ENCODE results near the gene C16orf46. TPM values are rescaled to one million over a fixed set of nuclear protein-coding genes. Genes with fewer than 3 reads are reported as not detected.

Gene C16orf46
- total and polyA plus RNA-seq, 9 of the 15 experiments (the other 6 are each of a cell fraction or from before 2014, with no cell fraction given) = 0.10 to 0.98 (median 0.41) TPM; not detected in 1

DNA sequence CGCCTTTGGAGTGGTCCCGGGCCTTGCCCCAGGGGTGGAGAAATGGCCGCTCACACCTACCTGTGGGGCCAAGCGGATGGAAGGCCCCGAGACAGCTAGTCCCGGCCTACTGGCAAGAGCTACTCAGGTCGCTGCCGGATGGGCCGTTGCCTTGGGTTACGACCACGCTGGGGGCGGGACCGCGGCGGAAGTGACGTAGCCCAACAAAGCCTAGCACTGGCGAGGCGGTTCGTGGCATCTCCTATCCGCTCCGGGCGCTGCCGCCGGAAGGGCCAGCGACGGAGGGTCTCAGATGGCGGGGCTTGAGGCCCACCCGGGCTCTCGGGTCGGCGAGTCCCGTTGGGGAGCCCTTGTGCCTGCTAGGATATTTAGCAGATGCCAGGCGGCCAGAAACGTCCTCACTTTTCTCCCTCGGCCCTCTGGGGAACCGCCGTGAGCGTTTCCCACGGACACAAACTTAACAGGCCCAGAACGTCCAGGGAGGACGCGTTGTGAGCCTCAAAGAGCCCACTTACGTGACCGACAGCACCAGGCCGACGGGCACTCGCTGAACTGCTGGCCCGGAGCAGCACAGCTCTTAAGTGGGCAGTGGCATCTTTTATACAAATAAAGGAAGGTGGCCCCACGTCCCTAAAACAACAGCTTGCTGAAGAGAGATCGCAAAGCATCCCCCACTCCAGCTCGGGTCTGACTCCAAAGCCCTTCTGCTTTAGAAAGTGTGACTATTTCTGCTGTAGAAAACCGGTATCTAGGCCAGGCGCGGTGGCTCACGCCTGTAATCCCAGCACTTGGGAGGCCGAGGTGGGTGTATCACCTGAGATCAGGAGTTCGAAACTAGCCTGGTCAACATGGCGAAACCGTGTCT, at the start of gene C16orf46 (continued):
- TF ChIP-seq, protein P1, sequence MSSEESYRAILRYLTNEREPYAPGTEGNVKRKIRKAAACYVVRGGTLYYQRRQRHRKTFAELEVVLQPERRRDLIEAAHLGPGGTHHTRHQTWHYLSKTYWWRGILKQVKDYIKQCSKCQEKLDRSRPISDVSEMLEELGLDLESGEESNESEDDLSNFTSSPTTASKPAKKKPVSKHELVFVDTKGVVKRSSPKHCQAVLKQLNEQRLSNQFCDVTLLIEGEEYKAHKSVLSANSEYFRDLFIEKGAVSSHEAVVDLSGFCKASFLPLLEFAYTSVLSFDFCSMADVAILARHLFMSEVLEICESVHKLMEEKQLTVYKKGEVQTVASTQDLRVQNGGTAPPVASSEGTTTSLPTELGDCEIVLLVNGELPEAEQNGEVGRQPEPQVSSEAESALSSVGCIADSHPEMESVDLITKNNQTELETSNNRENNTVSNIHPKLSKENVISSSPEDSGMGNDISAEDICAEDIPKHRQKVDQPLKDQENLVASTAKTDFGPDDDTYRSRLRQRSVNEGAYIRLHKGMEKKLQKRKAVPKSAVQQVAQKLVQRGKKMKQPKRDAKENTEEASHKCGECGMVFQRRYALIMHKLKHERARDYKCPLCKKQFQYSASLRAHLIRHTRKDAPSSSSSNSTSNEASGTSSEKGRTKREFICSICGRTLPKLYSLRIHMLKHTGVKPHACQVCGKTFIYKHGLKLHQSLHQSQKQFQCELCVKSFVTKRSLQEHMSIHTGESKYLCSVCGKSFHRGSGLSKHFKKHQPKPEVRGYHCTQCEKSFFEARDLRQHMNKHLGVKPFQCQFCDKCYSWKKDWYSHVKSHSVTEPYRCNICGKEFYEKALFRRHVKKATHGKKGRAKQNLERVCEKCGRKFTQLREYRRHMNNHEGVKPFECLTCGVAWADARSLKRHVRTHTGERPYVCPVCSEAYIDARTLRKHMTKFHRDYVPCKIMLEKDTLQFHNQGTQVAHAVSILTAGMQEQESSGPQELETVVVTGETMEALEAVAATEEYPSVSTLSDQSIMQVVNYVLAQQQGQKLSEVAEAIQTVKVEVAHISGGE (CRISPR knock-in tag; IDR thresholded peaks at IDR 0.05) = peak; percentile 90 to 98 (median 97)
- TF ChIP-seq EGR1 (conservative IDR thresholded peaks at IDR 0.05) = peak; percentile 65
- TF ChIP-seq, protein P2, sequence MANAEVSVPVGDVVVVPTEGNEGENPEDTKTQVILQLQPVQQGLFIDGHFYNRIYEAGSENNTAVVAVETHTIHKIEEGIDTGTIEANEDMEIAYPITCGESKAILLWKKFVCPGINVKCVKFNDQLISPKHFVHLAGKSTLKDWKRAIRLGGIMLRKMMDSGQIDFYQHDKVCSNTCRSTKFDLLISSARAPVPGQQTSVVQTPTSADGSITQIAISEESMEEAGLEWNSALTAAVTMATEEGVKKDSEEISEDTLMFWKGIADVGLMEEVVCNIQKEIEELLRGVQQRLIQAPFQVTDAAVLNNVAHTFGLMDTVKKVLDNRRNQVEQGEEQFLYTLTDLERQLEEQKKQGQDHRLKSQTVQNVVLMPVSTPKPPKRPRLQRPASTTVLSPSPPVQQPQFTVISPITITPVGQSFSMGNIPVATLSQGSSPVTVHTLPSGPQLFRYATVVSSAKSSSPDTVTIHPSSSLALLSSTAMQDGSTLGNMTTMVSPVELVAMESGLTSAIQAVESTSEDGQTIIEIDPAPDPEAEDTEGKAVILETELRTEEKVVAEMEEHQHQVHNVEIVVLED (CRISPR knock-in tag; IDR thresholded peaks at IDR 0.05) = peak; percentile 56; the same call in 1 of the 2 replicates
- TF ChIP-seq SMARCE1 (IDR thresholded peaks at IDR 0.05) = 0 out of 2 replicates have a peak, but pooled peaks have one; percentile 35
- TF ChIP-seq TCF7 (IDR thresholded peaks at IDR 0.05; ENCODE audit: borderline replicate concordance) = peak; percentile 20; the same call in 1 of the 2 replicates
- TF ChIP-seq BRD4 (IDR thresholded peaks at IDR 0.05) = peak; percentile 58; the same call in 1 of the 2 replicates
- TF ChIP-seq ESRRB (CRISPR knock-in tag; IDR thresholded peaks at IDR 0.05; ENCODE audit: borderline replicate concordance) = no peak
- peak; percentile 91 for TF ChIP-seq KDM5B (IDR thresholded peaks at IDR 0.05; ENCODE audit: insufficient replicate concordance, low read depth, low read length)
- TF ChIP-seq SMAD3 (CRISPR knock-in tag; conservative IDR thresholded peaks at IDR 0.05) = peak; percentile 62; the same call in 1 of the 2 replicates
- TF ChIP-seq SMAD4 (CRISPR knock-in tag; conservative IDR thresholded peaks at IDR 0.05) = peak; percentile 80
- TF ChIP-seq ZNF324 (CRISPR knock-in tag; IDR thresholded peaks at IDR 0.05) = no peak
- TF ChIP-seq CTBP1 (IDR thresholded peaks at IDR 0.05; ENCODE audit: borderline replicate concordance) = peak; percentile 50; the same call in 1 of the 2 replicates
- TF ChIP-seq, protein P3, sequence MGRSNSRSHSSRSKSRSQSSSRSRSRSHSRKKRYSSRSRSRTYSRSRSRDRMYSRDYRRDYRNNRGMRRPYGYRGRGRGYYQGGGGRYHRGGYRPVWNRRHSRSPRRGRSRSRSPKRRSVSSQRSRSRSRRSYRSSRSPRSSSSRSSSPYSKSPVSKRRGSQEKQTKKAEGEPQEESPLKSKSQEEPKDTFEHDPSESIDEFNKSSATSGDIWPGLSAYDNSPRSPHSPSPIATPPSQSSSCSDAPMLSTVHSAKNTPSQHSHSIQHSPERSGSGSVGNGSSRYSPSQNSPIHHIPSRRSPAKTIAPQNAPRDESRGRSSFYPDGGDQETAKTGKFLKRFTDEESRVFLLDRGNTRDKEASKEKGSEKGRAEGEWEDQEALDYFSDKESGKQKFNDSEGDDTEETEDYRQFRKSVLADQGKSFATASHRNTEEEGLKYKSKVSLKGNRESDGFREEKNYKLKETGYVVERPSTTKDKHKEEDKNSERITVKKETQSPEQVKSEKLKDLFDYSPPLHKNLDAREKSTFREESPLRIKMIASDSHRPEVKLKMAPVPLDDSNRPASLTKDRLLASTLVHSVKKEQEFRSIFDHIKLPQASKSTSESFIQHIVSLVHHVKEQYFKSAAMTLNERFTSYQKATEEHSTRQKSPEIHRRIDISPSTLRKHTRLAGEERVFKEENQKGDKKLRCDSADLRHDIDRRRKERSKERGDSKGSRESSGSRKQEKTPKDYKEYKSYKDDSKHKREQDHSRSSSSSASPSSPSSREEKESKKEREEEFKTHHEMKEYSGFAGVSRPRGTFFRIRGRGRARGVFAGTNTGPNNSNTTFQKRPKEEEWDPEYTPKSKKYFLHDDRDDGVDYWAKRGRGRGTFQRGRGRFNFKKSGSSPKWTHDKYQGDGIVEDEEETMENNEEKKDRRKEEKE (IDR thresholded peaks at IDR 0.05; ENCODE audit: borderline replicate concordance in 1 of 2, control insufficient read depth in 1 of 2, low read depth in 2 of 2, low read length in 1 of 2) = peak in 1 of 2 experiments; percentile 75; a peak in 1 of 4 replicates
- peak; percentile 83 for TF ChIP-seq RBBP5 (IDR thresholded peaks at IDR 0.05; ENCODE audit: borderline replicate concordance, insufficient read depth, low read length, poor library complexity, severe bottlenecking)
- 0 out of 2 replicates have a peak, but pooled peaks have one; percentile 61 for TF ChIP-seq GATAD2A (IDR thresholded peaks at IDR 0.05)
- no peak for TF ChIP-seq ZNF408 (CRISPR knock-in tag; IDR thresholded peaks at IDR 0.05; ENCODE audit: low read depth)
